ENCODE measurements around the gene ARHGEF38. TPM values are rescaled to one million over a fixed set of nuclear protein-coding genes. Genes with fewer than 3 reads are reported as not detected.

Gene ARHGEF38
- total RNA-seq, 4 donors from 2014 or later: 0.59 to 3.5 (median 0.98) TPM

Other genes starting within 250 kb of the ARHGEF38 start
- gene PPA2, start 78.6 kb upstream of the ARHGEF38 start, total RNA-seq: 100 to 1,000 TPM in 2 of 4 donors, 10 to 100 TPM in 2; 85.4 to 170 (median 113) TPM
- gene INTS12, start 156.1 kb downstream of the ARHGEF38 start, total RNA-seq: 10 to 100 TPM; 12.6 to 29.5 (median 23.0) TPM
- gene GSTCD, start 156.2 kb downstream of the ARHGEF38 start, total RNA-seq: 10 to 100 TPM in 2 of 4 donors, 1 to 10 TPM in 2; 8.2 to 19.6 (median 11.4) TPM